Uterus (tissue), 2 donors: ENCODE results near the gene PLLP.
"Not testable (repeated sequence)": the region's sequence is repeated elsewhere in the genome, so short reads cannot be mapped to it uniquely, and the experiment has no call there.

Source experiments
- CTCF ChIP-seq, 4 experiments: fragments of 200-600 bp in 2 of 4; fragments of 450-650 bp in 2 of 4; sonication (generic) in 2 of 4; IDR thresholded peaks; one replicate each; pipeline ENCODE4 v1.5.1; 2016 to 2019; ENCODE audit warnings: antibody characterized with exemption in 4 of 4, mild to moderate bottlenecking in 2 of 4, moderate library complexity in 1 of 4
- POLR2A ChIP-seq, 2 donors: fragments of 450-650 bp; IDR thresholded peaks; one replicate each; pipeline ENCODE4 v1.6.1; 2016; ENCODE audit warnings: antibody characterized with exemption in 2 of 2, mild to moderate bottlenecking in 1 of 2, moderate library complexity in 1 of 2

GRCh38 chr16:57275946-57276345 lies 8.5 kb downstream of the PLLP start:
- TF ChIP-seq CTCF, POLR2A (IDR thresholded peaks at IDR 0.05): not testable (repeated sequence)
